CD4-positive, alpha-beta T cell treated with Interleukin-6 for 4 hours (primary cell): Measurements from ENCODE around the gene IQGAP1.

Experiments used
- DNase-seq: peaks from one replicate; pipeline ENCODE4 v3.0.0-alpha.2; 2020; ENCODE audit warnings: mixed read lengths

Gene IQGAP1

GRCh38 chr15:90539789-90540188 is 151.7 kb downstream of the IQGAP1 start:
- peak; percentile 48 for DNase-seq

- no peak for DNase-seq
These were observed 152.7 kb downstream of the IQGAP1 start for GRCh38 chr15:90540768-90541167.

GRCh38 chr15:90545095-90545494 is 157.1 kb downstream of the IQGAP1 start:
- DNase-seq = peak; percentile 19

- DNase-seq = peak; percentile 14
These were observed 159.5 kb downstream of the IQGAP1 start for GRCh38 chr15:90547540-90547939.

- DNase-seq = no peak
These were observed 162.9 kb downstream of the IQGAP1 start for GRCh38 chr15:90550919-90551318.
